ENCODE data around the gene STON2. TPM values are rescaled to one million over a fixed set of nuclear protein-coding genes. Genes with fewer than 3 reads are reported as not detected.

STON2 gene
- polyA plus RNA-seq, 3 donors from 2014 or later, result 0.16 TPM; not detected in 2

GRCh38 chr14:81408595-81408994 lies 8.5 kb upstream of the STON2 start:
- no peak for DNase-seq
- no peak overlapping the region for H3K4me3 Mint-ChIP-seq
- no peaks in the 10 kb centered on the region for H3K4me1 Mint-ChIP-seq
- H3K9me3 Mint-ChIP-seq, result peaks cover 0 to 2% (median 0%) of the 10 kb centered on the region in 6 donors
- peaks cover 0 to 16% (median 0%) of the 10 kb centered on the region in 3 donors for H3K27me3 Mint-ChIP-seq (ENCODE audit: low read depth in 3 of 3)
- no peak overlapping the region for H3K27ac Mint-ChIP-seq
- no peaks in the 10 kb centered on the region for H3K36me3 Mint-ChIP-seq

DNA sequence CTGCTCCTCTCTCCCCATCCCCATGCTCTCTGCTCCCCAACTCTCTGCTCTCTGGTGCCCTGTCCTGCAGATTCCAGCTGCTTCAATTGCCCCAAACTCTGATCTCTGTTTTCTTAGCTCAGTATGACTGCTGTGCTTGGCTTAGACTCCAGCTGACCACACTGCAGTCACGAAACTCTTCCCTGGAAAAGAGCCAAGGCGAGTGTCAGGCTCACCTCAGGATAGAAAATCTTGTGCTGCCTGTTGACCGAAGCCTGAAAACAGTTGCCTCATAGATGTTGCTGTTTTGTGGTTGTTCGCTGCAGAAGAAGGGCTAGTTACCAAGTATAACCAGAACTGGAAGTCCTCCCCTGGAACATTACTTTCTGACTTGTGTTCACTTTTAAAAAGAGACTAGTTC lies 6.7 kb upstream of the STON2 start:
- Mint-ChIP-seq H3K4me3 (no peak overlapping the region), H3K4me1 (no peaks in the 10 kb centered on the region), H3K9me3 (peaks cover 0 to 2% (median 0%) of the 10 kb centered on the region in 6 donors), H3K36me3 (no peaks in the 10 kb centered on the region), H3K27me3 (ENCODE audit: low read depth in 3 of 3) (peaks cover 0 to 16% (median 0%) of the 10 kb centered on the region in 3 donors), H3K27ac (no peak overlapping the region)
- DNase-seq, result no peak

DNA sequence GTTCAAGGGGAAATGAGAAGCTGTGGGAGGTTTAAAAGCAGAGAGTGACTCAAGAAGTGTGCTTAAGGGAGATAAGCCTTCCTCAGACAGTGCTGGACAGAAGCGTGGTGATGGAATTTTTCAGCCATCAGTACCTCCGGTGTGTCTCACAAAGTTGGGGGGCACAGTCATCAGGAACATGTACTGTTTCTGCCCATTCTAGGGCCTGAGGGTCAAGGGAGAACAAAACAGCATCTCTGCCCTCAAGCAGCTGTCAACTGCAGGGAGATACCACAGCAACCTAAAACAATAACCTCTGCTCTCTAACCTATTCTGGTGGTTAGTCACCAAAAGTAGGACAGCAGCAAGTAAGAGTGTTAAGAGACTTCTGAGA lies 2.0 kb upstream of the STON2 start:
- Mint-ChIP-seq H3K27ac (no peak overlapping the region), H3K27me3 (ENCODE audit: low read depth in 3 of 3) (peaks cover 0 to 12% (median 1%) of the 10 kb centered on the region in 3 donors), H3K9me3 (no peaks in the 10 kb centered on the region), H3K36me3 (no peaks in the 10 kb centered on the region), H3K4me1 (no peaks in the 10 kb centered on the region), H3K4me3 (no peak overlapping the region)
- DNase-seq, result no peak

DNA sequence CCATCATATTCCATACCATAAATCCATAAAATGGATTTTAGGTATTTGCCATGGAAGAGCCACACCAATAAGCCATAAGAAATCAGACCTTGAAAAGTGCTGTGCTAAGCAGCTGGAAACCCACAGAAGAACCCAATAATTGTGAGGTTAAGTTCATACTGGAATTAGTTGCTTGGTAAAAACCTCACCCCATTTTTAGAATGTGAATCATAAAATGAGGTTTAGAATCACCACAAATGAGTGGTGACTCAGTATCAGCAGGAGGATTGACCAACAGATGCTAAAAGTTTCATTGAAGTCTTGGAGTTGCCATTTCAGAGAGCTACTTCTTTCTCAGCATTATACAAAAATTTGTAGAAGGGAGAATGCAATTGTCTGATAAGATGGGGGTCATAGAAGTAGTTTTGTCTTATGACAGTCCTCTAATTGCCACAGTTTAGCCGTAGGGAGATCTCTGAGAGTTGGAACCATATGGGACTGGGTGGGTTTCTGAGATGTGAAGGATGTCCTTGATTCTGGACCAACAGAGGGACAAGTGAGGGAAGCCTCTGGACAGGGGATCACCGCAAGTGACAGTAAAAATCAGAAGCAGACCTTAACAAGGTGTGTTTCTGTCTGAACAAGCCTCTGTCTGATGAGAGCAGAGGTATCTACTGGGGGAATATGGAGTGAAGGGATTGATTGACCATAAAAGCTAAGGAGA lies 1.4 kb upstream of the STON2 start:
- Mint-ChIP-seq H3K4me3 (no peak overlapping the region), H3K27ac (no peak overlapping the region), H3K4me1 (no peaks in the 10 kb centered on the region), H3K36me3 (no peaks in the 10 kb centered on the region), H3K27me3 (ENCODE audit: low read depth in 3 of 3) (peaks cover 0 to 12% (median 1%) of the 10 kb centered on the region in 3 donors), H3K9me3 (no peaks in the 10 kb centered on the region)
- DNase-seq, result no peak

- no peaks in the 10 kb centered on the region for H3K36me3 Mint-ChIP-seq
- H3K9me3 Mint-ChIP-seq, result no peaks in the 10 kb centered on the region
- DNase-seq, result no peak
- no peak overlapping the region for H3K27ac Mint-ChIP-seq
- peaks cover 1 to 12% (median 2%) of the 10 kb centered on the region in 3 donors for H3K27me3 Mint-ChIP-seq (ENCODE audit: low read depth in 3 of 3)
- H3K4me3 Mint-ChIP-seq, result no peak overlapping the region
- no peaks in the 10 kb centered on the region for H3K4me1 Mint-ChIP-seq
These were observed 728 bp upstream of the STON2 start for GRCh38 chr14:81400852-81401251.

DNA sequence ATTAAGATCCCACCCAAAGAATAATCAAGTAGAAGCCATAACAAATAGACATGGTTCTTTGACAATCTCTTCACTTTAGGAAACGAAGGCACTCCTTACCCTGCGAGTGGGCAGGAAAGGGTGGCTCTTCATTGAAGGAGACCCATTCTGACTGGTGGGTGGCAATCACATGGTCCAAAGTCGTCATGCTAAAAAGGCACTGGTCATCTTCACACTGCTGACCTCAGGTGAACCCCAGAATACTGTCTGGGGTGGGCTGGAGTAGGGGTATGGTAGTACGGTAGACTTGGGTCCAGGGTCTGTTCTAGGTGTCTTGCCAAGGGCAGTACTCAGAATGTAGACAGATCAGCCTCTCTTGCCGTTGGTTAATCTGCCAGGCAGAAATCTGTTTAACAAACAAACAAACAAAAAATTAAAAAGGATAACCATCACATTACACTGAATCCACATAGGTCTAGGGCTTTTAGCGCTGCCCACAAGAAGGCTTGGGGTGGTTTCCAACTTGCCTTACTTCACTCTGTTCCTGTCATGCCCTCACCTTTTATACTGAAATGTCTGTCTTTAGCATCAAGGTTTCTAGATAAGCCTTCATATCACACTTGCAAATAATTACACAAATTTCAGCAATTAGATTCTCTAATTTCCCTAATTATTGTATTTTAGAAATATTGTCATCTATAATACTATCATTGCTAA lies 1.8 kb downstream of the STON2 start:
- peaks cover 1 to 7% (median 2%) of the 10 kb centered on the region in 3 donors for H3K27me3 Mint-ChIP-seq (ENCODE audit: low read depth in 3 of 3)
- no peak overlapping the region for H3K4me3 Mint-ChIP-seq
- no peaks in the 10 kb centered on the region for H3K9me3 Mint-ChIP-seq

GRCh38 chr14:81396113-81396512 lies 4.0 kb downstream of the STON2 start:
- DNase-seq, result no peak
- Mint-ChIP-seq H3K4me3 (no peak overlapping the region), H3K27ac (no peak overlapping the region), H3K9me3 (no peaks in the 10 kb centered on the region), H3K27me3 (ENCODE audit: low read depth in 3 of 3) (peaks cover 2 to 8% (median 3%) of the 10 kb centered on the region in 3 donors), H3K36me3 (no peaks in the 10 kb centered on the region), H3K4me1 (no peaks in the 10 kb centered on the region)

More for the DNA sequence above, 1.8 kb downstream of the STON2 start:
- no peaks in the 10 kb centered on the region for H3K36me3 Mint-ChIP-seq
- DNase-seq, result no peak
- no peaks in the 10 kb centered on the region for H3K4me1 Mint-ChIP-seq
- H3K27ac Mint-ChIP-seq, result no peak overlapping the region

DNA sequence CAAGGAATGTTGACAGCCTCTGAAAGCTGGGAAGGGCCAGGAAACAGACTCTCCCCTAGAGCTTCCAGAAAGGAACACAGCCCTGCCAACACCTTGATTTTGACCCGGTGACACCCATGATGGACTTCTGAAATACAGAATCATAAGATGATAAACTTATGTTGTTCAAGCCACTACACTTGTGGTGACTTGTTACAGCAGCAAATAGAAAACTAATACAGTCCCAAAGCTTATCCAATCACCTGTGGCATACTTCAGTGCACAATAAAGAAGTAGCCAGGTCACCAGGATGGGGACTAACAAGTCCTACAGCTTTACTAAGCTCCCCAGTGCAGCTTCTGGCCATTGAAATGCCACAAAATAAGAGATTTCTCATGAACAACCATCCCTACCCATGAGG lies 5.4 kb downstream of the STON2 start:
- H3K9me3 Mint-ChIP-seq, result no peaks in the 10 kb centered on the region
- H3K27ac Mint-ChIP-seq, result no peak overlapping the region
- no peaks in the 10 kb centered on the region for H3K36me3 Mint-ChIP-seq
- no peaks in the 10 kb centered on the region for H3K4me1 Mint-ChIP-seq
- no peak overlapping the region for H3K4me3 Mint-ChIP-seq
- no peak for DNase-seq
- peaks cover 2 to 3% (median 3%) of the 10 kb centered on the region in 3 donors for H3K27me3 Mint-ChIP-seq (ENCODE audit: low read depth in 3 of 3)

DNA sequence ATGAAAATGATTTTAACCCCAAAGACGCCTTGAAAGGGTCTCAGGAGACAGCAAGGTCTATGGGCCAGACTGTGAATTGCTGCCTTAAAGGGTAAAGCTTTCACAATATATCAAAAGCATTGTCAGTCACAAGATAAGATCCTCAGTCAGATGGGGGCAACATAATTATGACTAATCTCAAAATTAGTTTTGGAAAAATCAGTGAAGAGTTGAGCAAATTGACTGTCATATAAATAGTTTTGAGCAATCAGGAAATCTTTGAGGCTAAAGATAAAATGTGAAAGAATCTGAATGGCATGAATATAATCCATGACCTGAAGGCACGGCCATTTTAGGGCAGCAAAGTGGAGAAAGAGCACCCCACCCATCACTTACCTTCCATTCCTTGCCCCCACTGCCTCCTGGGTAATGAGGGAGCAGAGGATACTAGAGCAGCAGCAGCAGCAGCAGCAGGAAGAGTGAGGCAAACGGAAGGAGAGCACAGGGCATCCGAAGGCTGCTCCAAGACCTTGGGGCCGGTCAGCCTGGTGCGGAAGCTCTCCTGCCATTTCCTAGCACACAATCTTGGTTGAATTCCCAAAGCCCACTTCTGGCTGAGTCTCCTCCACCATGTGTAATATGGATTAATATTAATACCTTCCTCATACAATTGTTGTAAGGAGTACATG lies 7.0 kb downstream of the STON2 start:
- no peak overlapping the region for H3K27ac Mint-ChIP-seq
- H3K4me3 Mint-ChIP-seq, result no peak overlapping the region
- no peaks in the 10 kb centered on the region for H3K9me3 Mint-ChIP-seq
- H3K36me3 Mint-ChIP-seq, result no peaks in the 10 kb centered on the region
- peaks cover 1 to 3% (median 2%) of the 10 kb centered on the region in 3 donors for H3K27me3 Mint-ChIP-seq (ENCODE audit: low read depth in 3 of 3)
- no peaks in the 10 kb centered on the region for H3K4me1 Mint-ChIP-seq
- DNase-seq, result no peak

- no peaks in the 10 kb centered on the region for H3K9me3 Mint-ChIP-seq
- H3K27me3 Mint-ChIP-seq (ENCODE audit: low read depth in 3 of 3), result peaks cover 1 to 3% (median 2%) of the 10 kb centered on the region in 3 donors
- no peak for DNase-seq
- no peaks in the 10 kb centered on the region for H3K4me1 Mint-ChIP-seq
- no peaks in the 10 kb centered on the region for H3K36me3 Mint-ChIP-seq
- H3K27ac Mint-ChIP-seq, result no peak overlapping the region
- H3K4me3 Mint-ChIP-seq, result no peak overlapping the region
These were observed 8.1 kb downstream of the STON2 start for GRCh38 chr14:81392052-81392451.

- H3K36me3 Mint-ChIP-seq, result no peaks in the 10 kb centered on the region
- H3K9me3 Mint-ChIP-seq, result no peaks in the 10 kb centered on the region
- H3K27ac Mint-ChIP-seq, result no peak overlapping the region
- H3K4me3 Mint-ChIP-seq, result no peak overlapping the region
- H3K27me3 Mint-ChIP-seq (ENCODE audit: low read depth in 3 of 3), result peaks cover 0 to 4% (median 3%) of the 10 kb centered on the region in 3 donors
- DNase-seq, result no peak
- no peaks in the 10 kb centered on the region for H3K4me1 Mint-ChIP-seq
These were observed 9.4 kb downstream of the STON2 start for GRCh38 chr14:81390696-81391095.

DNA sequence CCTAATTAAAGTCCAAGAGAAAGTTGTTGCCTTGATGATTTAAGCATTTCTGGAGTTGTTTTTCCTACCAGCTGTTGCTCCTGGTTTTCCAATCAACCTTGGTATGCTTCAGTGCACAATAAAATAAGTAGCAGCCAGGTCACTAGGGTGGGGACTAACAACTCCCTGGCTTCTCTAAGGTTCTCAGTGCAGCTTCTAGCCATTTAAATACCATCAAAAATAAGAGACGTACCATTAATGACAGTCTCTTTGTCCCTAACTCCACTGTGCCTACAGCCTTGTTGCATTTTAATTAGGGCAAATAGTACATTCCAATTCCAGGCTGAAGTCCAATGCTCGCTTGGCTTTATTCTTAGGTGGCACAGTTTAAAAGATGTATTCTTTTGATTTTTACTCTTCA lies 11.8 kb downstream of the STON2 start:
- no peak overlapping the region for H3K27ac Mint-ChIP-seq
- no peaks in the 10 kb centered on the region for H3K4me1 Mint-ChIP-seq
- no peak overlapping the region for H3K4me3 Mint-ChIP-seq
- no peaks in the 10 kb centered on the region for H3K36me3 Mint-ChIP-seq
- DNase-seq, result no peak
- H3K27me3 Mint-ChIP-seq (ENCODE audit: low read depth in 3 of 3), result peaks cover 0 to 7% (median 4%) of the 10 kb centered on the region in 3 donors
- H3K9me3 Mint-ChIP-seq, result no peaks in the 10 kb centered on the region

- Mint-ChIP-seq H3K36me3 (no peaks in the 10 kb centered on the region), H3K27me3 (ENCODE audit: low read depth in 3 of 3) (peaks cover 0 to 4% (median 2%) of the 10 kb centered on the region in 3 donors), H3K4me1 (no peaks in the 10 kb centered on the region), H3K27ac (no peak overlapping the region), H3K4me3 (no peak overlapping the region), H3K9me3 (no peaks in the 10 kb centered on the region)
- DNase-seq, result no peak
These were observed 13.8 kb downstream of the STON2 start for GRCh38 chr14:81386290-81386745.

- H3K4me3 Mint-ChIP-seq, result no peak overlapping the region
- H3K4me1 Mint-ChIP-seq, result no peaks in the 10 kb centered on the region
- no peaks in the 10 kb centered on the region for H3K36me3 Mint-ChIP-seq
- no peaks in the 10 kb centered on the region for H3K9me3 Mint-ChIP-seq
- no peak overlapping the region for H3K27ac Mint-ChIP-seq
- no peak for DNase-seq
- H3K27me3 Mint-ChIP-seq (ENCODE audit: low read depth in 3 of 3), result peaks cover 0 to 4% (median 2%) of the 10 kb centered on the region in 3 donors
These were observed 14.2 kb downstream of the STON2 start for GRCh38 chr14:81385886-81386285.

Data from immature natural killer cell (primary cell).